GM19043 (cell line): ENCODE data around the gene ASPN.
A peak's percentile ranks its signal among the peaks of the same experiment; 100 is the strongest.
"Not testable (repeated sequence)": the region's sequence is repeated elsewhere in the genome, so short reads cannot be mapped to it uniquely, and the experiment has no call there.

Experiments
- ATAC-seq: cut with Tn5 transposase; IDR thresholded peaks from one replicate; pipeline ENCODE4 v1.9.1; 2021; ENCODE audit warnings: low read depth; ENCODE audit not compliant: unreplicated experiment

The ASPN gene

GRCh38 chr9:92423612-92424011 lies 58.7 kb downstream of the ASPN start:
- no peak for ATAC-seq

GRCh38 chr9:92422611-92423338 lies 59.5 kb downstream of the ASPN start:
- ATAC-seq: no peak

GRCh38 chr9:92414566-92414965 lies 67.7 kb downstream of the ASPN start:
- ATAC-seq: no peak

- ATAC-seq: not testable (repeated sequence)
These were observed 71.1 kb downstream of the ASPN start for GRCh38 chr9:92411157-92411556.

GRCh38 chr9:92408747-92409478 lies 73.4 kb downstream of the ASPN start:
- no peak for ATAC-seq

- no peak for ATAC-seq
These were observed 74.5 kb downstream of the ASPN start for GRCh38 chr9:92407818-92408217.

- peak; percentile 79 for ATAC-seq
These were observed 75.8 kb downstream of the ASPN start for GRCh38 chr9:92406477-92406876.
